IMR-90 (cell line): Measurements from ENCODE around the gene ADCY5. TPM values are rescaled to one million over a fixed set of nuclear protein-coding genes. Genes with fewer than 3 reads are reported as not detected.

ENCODE experiments used
- ATAC-seq: fragments of 200-7000 bp; cut with Tn5 transposase; 2 replicates; pipeline ENCODE4 v1.9.1; 2020; ENCODE audit warnings: low read depth, mild to moderate bottlenecking, moderate library complexity
- BruUV-seq: library from RNA; stranded (reverse); fragments of 400-500 nt; replicated peaks from 2 replicates; lab custom pipeline; 2021; lab: Mats Ljungman, UMichigan
- CTCF ChIA-PET: fragments of 300-600 bp; formaldehyde crosslinking; extraction: SDS; loops from one replicate; lab custom pipeline; 2021; ENCODE audit warnings: antibody characterized with exemption; lab: Yijun Ruan, JAX
- POLR2A ChIA-PET: fragments of 300-600 bp; sonication (Branson Sonifier 250); formaldehyde crosslinking; loops from one replicate; lab custom pipeline; 2022; ENCODE audit warnings: antibody characterized with exemption; ENCODE audit not compliant: unreplicated experiment; lab: Charles Lee
- DNase-seq: peaks from one replicate; pipeline ENCODE4 v3.0.0; 2013
- H2AFZ ChIP-seq: replicated peaks from 2 replicates; pipeline ENCODE3; 2013; ENCODE audit warnings: low read length, mild to moderate bottlenecking; ENCODE audit not compliant: poor library complexity
- H2AK5ac ChIP-seq: 2 replicates; pipeline ENCODE4 v1.6.1; 2013; ENCODE audit warnings: low read depth, low read length, inconsistent platforms
- H2AK9ac ChIP-seq: replicated peaks from 2 replicates; pipeline ENCODE3; 2013; ENCODE audit warnings: mild to moderate bottlenecking, low read depth, low read length, moderate library complexity; ENCODE audit not compliant: poor library complexity
- H2BK120ac ChIP-seq: 2 replicates; pipeline ENCODE4 v1.6.1; 2013; ENCODE audit warnings: low read depth, low read length, inconsistent platforms
- H2BK15ac ChIP-seq: 3 replicates; pipeline ENCODE4 v1.6.1; 2013; ENCODE audit warnings: low read depth, low read length, inconsistent platforms
- H2BK20ac ChIP-seq: 2 replicates; pipeline ENCODE4 v1.6.1; 2013; ENCODE audit warnings: low read depth, mild to moderate bottlenecking, inconsistent platforms, low read length, moderate library complexity
- H2BK5ac ChIP-seq: 2 replicates; pipeline ENCODE4 v1.6.1; 2013; ENCODE audit warnings: mild to moderate bottlenecking, low read depth, low read length, inconsistent platforms; ENCODE audit not compliant: poor library complexity, severe bottlenecking
- H3K14ac ChIP-seq: replicated peaks from 2 replicates; pipeline ENCODE4 v1.6.1; 2013; ENCODE audit warnings: low read depth, low read length, inconsistent platforms
- H3K18ac ChIP-seq: 2 replicates; pipeline ENCODE4 v1.6.1; 2013; ENCODE audit warnings: low read depth, low read length, control low read depth
- H3K23ac ChIP-seq: 2 replicates; pipeline ENCODE4 v1.6.1; 2013; ENCODE audit warnings: low read depth, low read length, inconsistent platforms
- H3K27ac ChIP-seq: 2 replicates; pipeline ENCODE4 v1.5.1; 2013; ENCODE audit warnings: mild to moderate bottlenecking, control low read depth, low read length; ENCODE audit not compliant: insufficient read depth
- H3K27me3 ChIP-seq: 2 replicates; pipeline ENCODE4 v1.6.1; 2013; ENCODE audit warnings: low read length; ENCODE audit not compliant: control insufficient read depth, insufficient read depth
- H3K36me3 ChIP-seq: 2 replicates; pipeline ENCODE4 v1.6.1; 2013; ENCODE audit warnings: low read length, mixed read lengths; ENCODE audit not compliant: control insufficient read depth, insufficient read depth
- H3K4ac ChIP-seq: 2 replicates; pipeline ENCODE4 v1.6.1; 2013; ENCODE audit warnings: low read depth, low read length, inconsistent platforms
- H3K4me1 ChIP-seq: 2 replicates; pipeline ENCODE4 v1.6.1; 2013; ENCODE audit warnings: low read length, mixed read lengths; ENCODE audit not compliant: control insufficient read depth, insufficient read depth
- H3K4me2 ChIP-seq: 2 replicates; pipeline ENCODE4 v1.6.1; 2013; ENCODE audit warnings: low read depth, mild to moderate bottlenecking, control low read depth, low read length, moderate library complexity
- H3K4me3 ChIP-seq: 2 replicates; pipeline ENCODE4 v1.5.1; 2013; ENCODE audit warnings: low read depth, mild to moderate bottlenecking, control low read depth, low read length, moderate library complexity; ENCODE audit not compliant: insufficient read depth
- H3K56ac ChIP-seq: 2 replicates; pipeline ENCODE4 v1.6.1; 2013; ENCODE audit warnings: low read length, inconsistent platforms; ENCODE audit not compliant: insufficient read depth; ENCODE audit errors: extremely low read depth
- H3K79me1 ChIP-seq, 2 experiments: 2 replicates each; pipeline ENCODE4 v1.6.1; 2013; ENCODE audit warnings: low read length in 2 of 2, inconsistent platforms in 1 of 2, low read depth in 1 of 2
- H3K9ac ChIP-seq: 2 replicates; pipeline ENCODE4 v1.6.1; 2013; ENCODE audit warnings: low read depth, low read length, control low read depth
- H3K9me1 ChIP-seq: 2 replicates; pipeline ENCODE4 v1.6.1; 2013; ENCODE audit warnings: low read length, inconsistent platforms; ENCODE audit not compliant: insufficient read depth
- H3K9me3 ChIP-seq: 2 replicates; pipeline ENCODE4 v1.6.1; 2013; ENCODE audit warnings: low read length; ENCODE audit not compliant: control insufficient read depth, insufficient read depth
- H4K20me1 ChIP-seq: 2 replicates; pipeline ENCODE4 v1.6.1; 2013; ENCODE audit warnings: low read length, inconsistent platforms; ENCODE audit not compliant: insufficient read depth
- H4K5ac ChIP-seq: 2 replicates; pipeline ENCODE4 v1.6.1; 2013; ENCODE audit warnings: mild to moderate bottlenecking, low read depth, low read length, control low read depth
- H4K8ac ChIP-seq, 2 experiments: 2 replicates each; pipeline ENCODE4 v1.6.1; 2013; ENCODE audit warnings: low read depth in 2 of 2, low read length in 2 of 2, control low read depth in 1 of 2, inconsistent platforms in 1 of 2
- H4K91ac ChIP-seq: 2 replicates; pipeline ENCODE4 v1.6.1; 2013; ENCODE audit warnings: low read depth, low read length, inconsistent platforms; ENCODE audit not compliant: insufficient read depth
- BHLHE40 ChIP-seq: fragments of 150-350 bp; IDR thresholded peaks from 2 replicates; pipeline ENCODE4 v1.6.1; 2016; ENCODE audit warnings: mild to moderate bottlenecking, low read depth, low read length
- CEBPB ChIP-seq: IDR thresholded peaks from 2 replicates; pipeline ENCODE4 v1.6.1; 2012; ENCODE audit warnings: low read depth, low read length, improper control_type of control experiment
- CHD1 ChIP-seq: IDR thresholded peaks from 2 replicates; pipeline ENCODE4 v1.6.1; 2012; ENCODE audit warnings: low read depth, low read length, improper control_type of control experiment
- MAFK ChIP-seq: IDR thresholded peaks from 2 replicates; pipeline ENCODE4 v1.6.1; 2012; ENCODE audit warnings: low read depth, low read length, improper control_type of control experiment
- MAZ ChIP-seq: IDR thresholded peaks from 2 replicates; pipeline ENCODE4 v1.6.1; 2012; ENCODE audit warnings: low read depth, mild to moderate bottlenecking, low read length, improper control_type of control experiment, moderate library complexity, borderline replicate concordance
- NFE2L2 ChIP-seq: fragments of 150-350 bp; IDR thresholded peaks from 2 replicates; pipeline ENCODE4 v1.6.1; 2016; ENCODE audit warnings: low read depth, mild to moderate bottlenecking, low read length
- POLR2A ChIP-seq: IDR thresholded peaks from 2 replicates; pipeline ENCODE4 v1.6.1; 2012; ENCODE audit warnings: mild to moderate bottlenecking, low read depth, low read length
- RAD21 ChIP-seq: IDR thresholded peaks from 2 replicates; pipeline ENCODE4 v1.6.1; 2012; ENCODE audit warnings: low read length, improper control_type of control experiment
- RCOR1 ChIP-seq: IDR thresholded peaks from 2 replicates; pipeline ENCODE4 v1.6.1; 2012; ENCODE audit warnings: mild to moderate bottlenecking, low read length, improper control_type of control experiment; ENCODE audit not compliant: insufficient replicate concordance
- RFX5 ChIP-seq: IDR thresholded peaks from 2 replicates; pipeline ENCODE4 v1.8.0; 2012; ENCODE audit warnings: low read depth, mild to moderate bottlenecking, low read length, moderate library complexity
- SMC3 ChIP-seq: fragments of 150-350 bp; IDR thresholded peaks from 2 replicates; pipeline ENCODE4 v1.6.1; 2016; ENCODE audit warnings: low read depth, mild to moderate bottlenecking, antibody characterized with exemption, low read length, moderate library complexity
- WGBS, 2 experiments: methylation state at CpG; one replicate each; pipeline versions ENCODE4 v1.1.5 to v1.1.7; 2013; ENCODE audit warnings: missing lambda C conversion rate in 2 of 2; ENCODE audit not compliant: insufficient read length in 1 of 2; ENCODE audit errors: extremely low coverage in 2 of 2; 5-methylcytosine and 5-hydroxymethylcytosine counted together
- dilution Hi-C: fragments of 300-500 bp; cut with HindIII; formaldehyde crosslinking; loops from one replicate; pipeline ENCODE4 v1.14.3; 2018; ENCODE audit warnings: low sequenced_read_pairs; ENCODE audit not compliant: unreplicated experiment
- in situ Hi-C: fragments of 300-500 bp; cut with MboI; formaldehyde crosslinking; loops from 3 replicates; pipeline ENCODE4 v1.14.3; 2019; ENCODE audit warnings: low sequenced_read_pairs, inconsistent platforms, mixed read lengths
- intact Hi-C: fragments of 100-400 bp; cut with micrococcal nuclease; formaldehyde crosslinking; loops from 2 replicates; pipeline ENCODE4 v1.10.0; 2022
- polyA plus RNA-seq, 3 experiments: library from polyadenylated mRNA; depleted of rRNA; stranded (reverse); fragments of >200 nt; gene quantifications; 2 replicates each; pipeline ENCODE4 v1.2.3, GENCODE V29; 2012; ENCODE audit warnings: low replicate concordance in 1 of 3
- total RNA-seq: library from RNA; depleted of rRNA; stranded (reverse); fragments of >200 nt; gene quantifications from 2 replicates; pipeline ENCODE4 v1.2.3, GENCODE V29; 2012
- TF ChIP-seq, protein P1 (sequence below): fragments of 150-350 bp; IDR thresholded peaks from 2 replicates; pipeline ENCODE4 v1.6.1; 2016; ENCODE audit warnings: low read depth, mild to moderate bottlenecking, low read length, moderate library complexity, borderline replicate concordance
- TF ChIP-seq, protein P2 (sequence below): fragments of 150-350 bp; IDR thresholded peaks from 2 replicates; pipeline ENCODE4 v1.6.1; 2017; ENCODE audit warnings: mild to moderate bottlenecking, antibody characterized with exemption, low read length, low read depth
- TF ChIP-seq, protein P3 (sequence below): conservative IDR thresholded peaks from 2 replicates; pipeline ENCODE4 v1.5.1; 2012; ENCODE audit warnings: mild to moderate bottlenecking, low read depth, low read length, improper control_type of control experiment

Gene ADCY5
- total and polyA plus RNA-seq, 2 of the 4 experiments (the other 2 are of a cell fraction) = 0.14 to 0.18 TPM

DNA sequence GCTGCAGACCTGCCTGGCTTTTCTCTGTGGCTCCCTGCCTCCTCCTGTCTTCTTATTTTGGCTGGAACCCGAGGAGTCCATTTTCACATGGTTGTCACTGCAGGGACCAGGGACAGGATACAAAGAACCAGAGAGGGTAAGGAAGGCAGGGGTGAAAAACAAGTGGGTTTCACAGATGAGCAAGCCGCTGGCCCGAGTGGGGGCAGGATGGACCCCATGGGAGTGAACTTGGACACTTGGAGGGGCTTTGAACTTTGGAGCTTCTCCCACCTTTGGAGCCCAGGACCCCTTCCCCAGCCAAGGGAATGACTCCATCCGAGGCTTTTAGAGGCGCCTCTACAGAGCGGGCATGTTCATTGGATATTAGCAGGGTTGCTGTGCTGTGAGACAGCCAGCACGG lies 26.9 kb upstream of the ADCY5 start (continued):
- TF ChIP-seq, protein P1, sequence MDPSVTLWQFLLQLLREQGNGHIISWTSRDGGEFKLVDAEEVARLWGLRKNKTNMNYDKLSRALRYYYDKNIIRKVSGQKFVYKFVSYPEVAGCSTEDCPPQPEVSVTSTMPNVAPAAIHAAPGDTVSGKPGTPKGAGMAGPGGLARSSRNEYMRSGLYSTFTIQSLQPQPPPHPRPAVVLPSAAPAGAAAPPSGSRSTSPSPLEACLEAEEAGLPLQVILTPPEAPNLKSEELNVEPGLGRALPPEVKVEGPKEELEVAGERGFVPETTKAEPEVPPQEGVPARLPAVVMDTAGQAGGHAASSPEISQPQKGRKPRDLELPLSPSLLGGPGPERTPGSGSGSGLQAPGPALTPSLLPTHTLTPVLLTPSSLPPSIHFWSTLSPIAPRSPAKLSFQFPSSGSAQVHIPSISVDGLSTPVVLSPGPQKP = no peak
- TF ChIP-seq NFE2L2 (no peak), POLR2A (no peak)

DNA sequence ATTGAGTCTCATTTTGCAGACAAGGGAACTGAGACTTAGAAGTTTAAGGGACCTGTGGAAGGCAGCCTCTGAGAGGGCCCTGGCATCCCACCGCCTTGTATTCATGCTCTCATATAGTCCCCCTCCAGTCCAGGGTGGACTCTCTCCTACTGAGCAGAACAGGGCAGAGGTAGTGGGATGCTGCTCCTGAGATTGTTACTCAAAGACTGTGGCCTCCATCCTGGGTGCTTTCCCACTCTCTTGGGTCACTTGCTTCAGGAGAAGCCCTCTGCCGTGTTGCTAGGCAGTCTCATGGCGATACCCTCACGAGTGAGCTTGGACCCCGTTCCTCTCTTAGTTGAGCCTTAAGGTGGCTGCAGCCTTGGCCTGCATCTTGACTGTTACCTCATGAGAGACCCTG lies 22.2 kb upstream of the ADCY5 start:
- H3K9me3 ChIP-seq = no peaks in the 10 kb centered on the region
- 83% methylated on average over 4 of the region's 5 CpGs; no CpG with 5 or more reads in 1 of the 2 experiments for WGBS, 2 experiments
- H4K91ac ChIP-seq = no peak overlapping the region
- H3K4ac ChIP-seq = no peak overlapping the region
- H3K9me1 ChIP-seq = no peaks in the 10 kb centered on the region
- no peak for DNase-seq
- no peak overlapping the region for H2AK9ac ChIP-seq
- no peak overlapping the region for H3K4me3 ChIP-seq
- peaks cover 54% of the 10 kb centered on the region for H3K27me3 ChIP-seq
- no peaks in the 10 kb centered on the region for H3K4me1 ChIP-seq
- intact Hi-C loops = no loop called here
- H2BK15ac ChIP-seq = no peak overlapping the region
- H3K18ac ChIP-seq = no peak overlapping the region
- no TSS peak for BruUV-seq
- H3K56ac ChIP-seq = no peak overlapping the region
- ChIA-PET CTCF (no interaction called here), POLR2A (no interaction called here)
- H2BK120ac ChIP-seq = no peak overlapping the region
- no peak for ATAC-seq
- no peak overlapping the region for H3K9ac ChIP-seq
- H2BK5ac ChIP-seq = no peak overlapping the region
- dilution Hi-C loops = no loop called here
- in situ Hi-C loops = no loop called here
- H4K5ac ChIP-seq = no peak overlapping the region
- no peak overlapping the region for H2AFZ ChIP-seq
- H3K79me1 ChIP-seq = no peaks in the 10 kb centered on the region
- no peak overlapping the region for H2AK5ac ChIP-seq
- no peaks in the 10 kb centered on the region for H4K20me1 ChIP-seq
- no peak overlapping the region for H3K4me2 ChIP-seq
- H2BK20ac ChIP-seq = no peak overlapping the region
- H3K23ac ChIP-seq = no peak overlapping the region
- H3K36me3 ChIP-seq = no peaks in the 10 kb centered on the region
- TF ChIP-seq BHLHE40 = no peak
- TF ChIP-seq MAZ = no peak
- TF ChIP-seq RCOR1 = no peak
- TF ChIP-seq CHD1 = no peak
- TF ChIP-seq NFE2L2 = no peak
- no peak for TF ChIP-seq RFX5
- TF ChIP-seq MAFK = no peak
- no peak for TF ChIP-seq SMC3
- TF ChIP-seq POLR2A = no peak
- TF ChIP-seq, protein P2, sequence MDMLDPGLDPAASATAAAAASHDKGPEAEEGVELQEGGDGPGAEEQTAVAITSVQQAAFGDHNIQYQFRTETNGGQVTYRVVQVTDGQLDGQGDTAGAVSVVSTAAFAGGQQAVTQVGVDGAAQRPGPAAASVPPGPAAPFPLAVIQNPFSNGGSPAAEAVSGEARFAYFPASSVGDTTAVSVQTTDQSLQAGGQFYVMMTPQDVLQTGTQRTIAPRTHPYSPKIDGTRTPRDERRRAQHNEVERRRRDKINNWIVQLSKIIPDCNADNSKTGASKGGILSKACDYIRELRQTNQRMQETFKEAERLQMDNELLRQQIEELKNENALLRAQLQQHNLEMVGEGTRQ = no peak
- no peak for TF ChIP-seq RAD21
- TF ChIP-seq, protein P3, sequence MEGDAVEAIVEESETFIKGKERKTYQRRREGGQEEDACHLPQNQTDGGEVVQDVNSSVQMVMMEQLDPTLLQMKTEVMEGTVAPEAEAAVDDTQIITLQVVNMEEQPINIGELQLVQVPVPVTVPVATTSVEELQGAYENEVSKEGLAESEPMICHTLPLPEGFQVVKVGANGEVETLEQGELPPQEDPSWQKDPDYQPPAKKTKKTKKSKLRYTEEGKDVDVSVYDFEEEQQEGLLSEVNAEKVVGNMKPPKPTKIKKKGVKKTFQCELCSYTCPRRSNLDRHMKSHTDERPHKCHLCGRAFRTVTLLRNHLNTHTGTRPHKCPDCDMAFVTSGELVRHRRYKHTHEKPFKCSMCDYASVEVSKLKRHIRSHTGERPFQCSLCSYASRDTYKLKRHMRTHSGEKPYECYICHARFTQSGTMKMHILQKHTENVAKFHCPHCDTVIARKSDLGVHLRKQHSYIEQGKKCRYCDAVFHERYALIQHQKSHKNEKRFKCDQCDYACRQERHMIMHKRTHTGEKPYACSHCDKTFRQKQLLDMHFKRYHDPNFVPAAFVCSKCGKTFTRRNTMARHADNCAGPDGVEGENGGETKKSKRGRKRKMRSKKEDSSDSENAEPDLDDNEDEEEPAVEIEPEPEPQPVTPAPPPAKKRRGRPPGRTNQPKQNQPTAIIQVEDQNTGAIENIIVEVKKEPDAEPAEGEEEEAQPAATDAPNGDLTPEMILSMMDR = no peak
- no peak for TF ChIP-seq CEBPB
- no peak overlapping the region for H3K14ac ChIP-seq
- no peak overlapping the region for H4K8ac ChIP-seq
- no peak overlapping the region for H3K27ac ChIP-seq
